HepG2 (cell line): ENCODE results near the gene IP6K1. TPM values are rescaled to one million over a fixed set of nuclear protein-coding genes. Genes with fewer than 3 reads are reported as not detected.
A peak's percentile ranks its signal among the peaks of the same experiment; 100 is the strongest.

Experiments used
- ATAC-seq: fragments of 200-7000 bp; cut with Tn5 transposase; 3 replicates; pipeline ENCODE4 v1.9.1; 2020; ENCODE audit warnings: mild to moderate bottlenecking, moderate library complexity
- BruUV-seq: library from RNA; stranded (reverse); fragments of 400-500 nt; replicated peaks from 2 replicates; lab custom pipeline; 2021; lab: Mats Ljungman, UMichigan
- CTCF ChIA-PET: fragments of 300-600 bp; formaldehyde crosslinking; extraction: SDS; loops from one replicate; lab custom pipeline; 2021; ENCODE audit warnings: low total read pairs, inconsistent platforms, low intra/inter-chr PET ratio; lab: Yijun Ruan, JAX
- POLR2A ChIA-PET: fragments of 350-600 bp; sonication (Branson Sonifier 250); formaldehyde crosslinking; loops from one replicate; lab custom pipeline; 2020; ENCODE audit warnings: antibody characterized with exemption, inconsistent platforms; lab: Yijun Ruan, JAX
- DNase-seq: peaks from one replicate; pipeline ENCODE4 v3.0.0-alpha.2; 2015; ENCODE audit warnings: low spot score
- FAIRE-seq: peaks from 3 replicates; lab custom pipeline; 2011; peaks lifted over from hg19 to GRCh38; lab: Jason Lieb, UNC
- H2AFZ ChIP-seq: one replicate; pipeline ENCODE4 v1.6.1; 2011; ENCODE audit warnings: low read length, inconsistent platforms
- H3K27ac ChIP-seq: fragments of 300-600 bp; 3 replicates; pipeline ENCODE4 v1.8.0; 2011; ENCODE audit warnings: mixed run types, mild to moderate bottlenecking, mixed read lengths, low read length, inconsistent platforms; ENCODE audit not compliant: insufficient read depth; ENCODE audit errors: extremely low read length
- H3K27me3 ChIP-seq, 2 experiments: fragments of 200-600 bp in 1 of 2; 2 replicates in 1 of 2; 3 replicates in 1 of 2; pipeline versions ENCODE4 v1.6.0 to v1.8.0; 2011; ENCODE audit warnings: low read length in 2 of 2, mild to moderate bottlenecking in 2 of 2, moderate library complexity in 2 of 2, inconsistent platforms in 1 of 2; ENCODE audit not compliant: insufficient read depth in 2 of 2, control insufficient read depth in 1 of 2
- H3K36me3 ChIP-seq, 2 experiments: fragments of 200-600 bp in 1 of 2; replicated peaks in 1 of 2; 2 replicates in 1 of 2; 3 replicates in 1 of 2; pipeline versions ENCODE4 v1.5.1 to v1.8.0; 2011; ENCODE audit warnings: low read length in 2 of 2, inconsistent platforms in 1 of 2; ENCODE audit not compliant: insufficient read depth in 2 of 2, control insufficient read depth in 1 of 2
- H3K4me1 ChIP-seq: 2 replicates; pipeline ENCODE4 v1.5.1; 2012; ENCODE audit warnings: low read length, inconsistent platforms; ENCODE audit not compliant: insufficient read depth
- H3K4me2 ChIP-seq: 2 replicates; pipeline ENCODE4 v1.6.0; 2011; ENCODE audit warnings: low read depth, low read length, inconsistent platforms
- H3K4me3 ChIP-seq, 3 experiments: fragments of 200-600 bp in 1 of 3; sonication (generic), shearing (Covaris generic) in 1 of 3; replicated peaks in 1 of 3; 2 replicates each; pipeline ENCODE4 v1.5.1; 2011 to 2016; ENCODE audit warnings: low read length in 3 of 3, inconsistent platforms in 2 of 3, low read depth in 2 of 3, mild to moderate bottlenecking in 2 of 3, control low read depth in 1 of 3, mixed read lengths in 1 of 3; ENCODE audit not compliant: insufficient read depth in 1 of 3
- H3K79me2 ChIP-seq: one replicate; pipeline ENCODE4 v1.6.1; 2011; ENCODE audit warnings: low read length, inconsistent platforms; ENCODE audit not compliant: insufficient read depth
- H3K9ac ChIP-seq: 2 replicates; pipeline ENCODE4 v1.6.0; 2011; ENCODE audit warnings: mild to moderate bottlenecking, low read depth, low read length, inconsistent platforms; ENCODE audit not compliant: insufficient read depth
- H3K9me3 ChIP-seq: 2 replicates; pipeline ENCODE4 v1.5.1; 2012; ENCODE audit warnings: mild to moderate bottlenecking, low read length
- H4K20me1 ChIP-seq: 2 replicates; pipeline ENCODE4 v1.6.0; 2011; ENCODE audit warnings: inconsistent platforms, mild to moderate bottlenecking, low read length, moderate library complexity; ENCODE audit not compliant: insufficient read depth
- ARNTL ChIP-seq: sonication (generic); formaldehyde crosslinking; IDR thresholded peaks from 2 replicates; pipeline ENCODE4 v1.4.0; 2020; ENCODE audit warnings: mild to moderate bottlenecking, missing genetic modification reagents
- ATF4 ChIP-seq, 2 experiments: fragments of 450-650 bp in 1 of 2; sonication (generic) in 1 of 2; formaldehyde crosslinking; IDR thresholded peaks; 2 replicates each; pipeline versions ENCODE4 v1.5.0 to v1.8.0; 2020 to 2022; ENCODE audit warnings: mild to moderate bottlenecking in 1 of 2, missing genetic modification reagents in 1 of 2
- CHD2 ChIP-seq: IDR thresholded peaks from 2 replicates; pipeline ENCODE4 v1.6.1; 2011; ENCODE audit warnings: low read depth, low read length, improper control_type of control experiment
- EZH2 ChIP-seq: conservative IDR thresholded peaks from 2 replicates; pipeline ENCODE4 v1.6.1; 2012; ENCODE audit warnings: mild to moderate bottlenecking, low read depth, low read length, moderate library complexity
- FOXA3 ChIP-seq: IDR thresholded peaks from 2 replicates; pipeline ENCODE4 v1.6.1; 2016; ENCODE audit warnings: missing genetic modification reagents, missing compliant biosample characterization
- ISX ChIP-seq: sonication (generic); formaldehyde crosslinking; conservative IDR thresholded peaks from 2 replicates; pipeline ENCODE4 v1.5.0; 2020; ENCODE audit warnings: missing genetic modification reagents
- MATR3 ChIP-seq: sonication (generic); formaldehyde crosslinking; IDR thresholded peaks from 2 replicates; pipeline ENCODE4 v1.4.0; 2020; ENCODE audit warnings: missing genetic modification reagents
- SRF ChIP-seq: IDR thresholded peaks from 2 replicates; pipeline ENCODE4 v1.6.1; 2011; ENCODE audit warnings: mild to moderate bottlenecking, low read depth, low read length, moderate library complexity
- TERF1 ChIP-seq: sonication (generic); formaldehyde crosslinking; IDR thresholded peaks from 2 replicates; pipeline ENCODE4 v1.8.0; 2022; ENCODE audit warnings: mild to moderate bottlenecking, missing genetic modification reagents, moderate library complexity
- ZNF207 ChIP-seq: fragments of 450-650 bp; IDR thresholded peaks from 2 replicates; pipeline ENCODE4 v1.6.1; 2016; ENCODE audit warnings: antibody characterized with exemption, borderline replicate concordance
- ZNF260 ChIP-seq: sonication (generic); formaldehyde crosslinking; IDR thresholded peaks from 2 replicates; pipeline ENCODE4 v1.4.0; 2020; ENCODE audit warnings: missing genetic modification reagents, low read depth, mild to moderate bottlenecking, borderline replicate concordance
- ZNF367 ChIP-seq: sonication (generic); formaldehyde crosslinking; IDR thresholded peaks from 2 replicates; pipeline ENCODE4 v1.4.0; 2020; ENCODE audit warnings: missing genetic modification reagents, borderline replicate concordance
- ZNF572 ChIP-seq: sonication (generic); formaldehyde crosslinking; IDR thresholded peaks from 2 replicates; pipeline ENCODE4 v1.5.1; 2020; ENCODE audit warnings: mild to moderate bottlenecking, missing genetic modification reagents
- ZNF616 ChIP-seq: sonication (generic); formaldehyde crosslinking; IDR thresholded peaks from 2 replicates; pipeline ENCODE4 v1.5.0; 2020; ENCODE audit warnings: low read depth, mild to moderate bottlenecking, missing genetic modification reagents
- ZSCAN12 ChIP-seq: sonication (generic); formaldehyde crosslinking; IDR thresholded peaks from 2 replicates; pipeline ENCODE4 v1.9.0; 2021; ENCODE audit warnings: mild to moderate bottlenecking, missing genetic modification reagents
- WGBS: methylation state at CpG from one replicate; pipeline ENCODE4 v1.1.6; 2017; ENCODE audit warnings: low lambda C conversion rate; 5-methylcytosine and 5-hydroxymethylcytosine counted together
- in situ Hi-C: cut with HindIII; loops from 2 replicates; pipeline ENCODE4 v1.10.0; 2017; ENCODE audit warnings: low pct_unique_long_range_greater_than_20kb; ENCODE audit not compliant: extremely low pct_ligation_motif_present
- intact Hi-C: fragments of 100-400 bp; cut with micrococcal nuclease; formaldehyde crosslinking; loops from one replicate; pipeline ENCODE4 v1.10.0; 2022; ENCODE audit not compliant: unreplicated experiment
- polyA plus RNA-seq, 8 experiments: library from polyadenylated mRNA; depleted of rRNA in 3 of 8; stranded (reverse) in 7 of 8; unstranded in 1 of 8; fragments of >200 nt; fragmentation: Illumina TruSeq in 4 of 8; extraction: Trizol in 4 of 8; gene quantifications; 2 replicates each; pipeline versions ENCODE4 v1.2.1 to v1.2.3, GENCODE V29; 2011 to 2016; ENCODE audit warnings: low read depth in 4 of 8, missing spikeins in 1 of 8, mixed read lengths in 1 of 8; ENCODE audit not compliant: insufficient read depth in 1 of 8
- total RNA-seq, 5 experiments: library from RNA; depleted of rRNA; stranded (reverse); fragments of >200 nt; fragmentation: Illumina TruSeq; extraction: Trizol; gene quantifications; 2 replicates each; pipeline ENCODE4 v1.2.3, GENCODE V29; 2016; ENCODE audit warnings: low read depth in 1 of 5
- TF ChIP-seq, protein P1 (sequence below), 2 experiments: sonication (generic) in 1 of 2; formaldehyde crosslinking in 1 of 2; IDR thresholded peaks; 2 replicates each; pipeline versions ENCODE4 v1.4.0 to v1.6.1; 2018 to 2020; ENCODE audit warnings: missing genetic modification reagents in 2 of 2, borderline replicate concordance in 1 of 2, low read depth in 1 of 2, mild to moderate bottlenecking in 1 of 2, missing biosample characterization in 1 of 2
- TF ChIP-seq, protein P2 (sequence below): IDR thresholded peaks from 2 replicates; pipeline ENCODE4 v1.6.1; 2016

IP6K1 gene
- total and polyA plus RNA-seq, 2 of the 13 experiments (the other 11 are each of a cell fraction or from before 2014, with no cell fraction given), result 17.7 to 29.7 TPM

DNA sequence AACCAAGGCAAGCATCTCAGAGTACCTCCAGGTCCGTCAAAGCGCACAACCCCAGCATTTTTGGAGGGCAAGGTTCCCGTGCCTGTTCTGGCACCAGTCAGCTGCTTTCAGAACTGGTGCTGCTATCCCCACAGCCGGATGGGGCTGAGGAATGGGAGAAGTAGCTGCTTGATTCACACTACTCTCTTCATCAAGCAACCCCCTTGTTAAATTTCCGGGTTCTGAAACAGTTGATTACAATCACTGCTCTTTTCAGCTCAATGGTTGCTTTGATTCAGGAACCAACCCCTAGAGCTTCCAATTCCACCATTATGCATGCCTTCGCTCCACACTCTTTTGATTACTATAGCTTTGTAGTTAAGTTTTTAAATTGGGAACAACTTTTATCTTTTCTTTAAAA, 39.7 kb upstream of the IP6K1 start:
- intact Hi-C loops, result no loop called here
- Histone ChIP-seq H3K27ac (no peak overlapping the region), H3K4me1 (no peaks in the 10 kb centered on the region), H3K4me3 (no peak overlapping the region), H3K4me2 (no peak overlapping the region)
- no peak for ATAC-seq
- no peak for DNase-seq
- no peak for FAIRE-seq
- no peak for TF ChIP-seq ZNF260 (CRISPR knock-in tag)
- no peak for TF ChIP-seq ZNF616 (CRISPR knock-in tag)
- TF ChIP-seq, protein P1, sequence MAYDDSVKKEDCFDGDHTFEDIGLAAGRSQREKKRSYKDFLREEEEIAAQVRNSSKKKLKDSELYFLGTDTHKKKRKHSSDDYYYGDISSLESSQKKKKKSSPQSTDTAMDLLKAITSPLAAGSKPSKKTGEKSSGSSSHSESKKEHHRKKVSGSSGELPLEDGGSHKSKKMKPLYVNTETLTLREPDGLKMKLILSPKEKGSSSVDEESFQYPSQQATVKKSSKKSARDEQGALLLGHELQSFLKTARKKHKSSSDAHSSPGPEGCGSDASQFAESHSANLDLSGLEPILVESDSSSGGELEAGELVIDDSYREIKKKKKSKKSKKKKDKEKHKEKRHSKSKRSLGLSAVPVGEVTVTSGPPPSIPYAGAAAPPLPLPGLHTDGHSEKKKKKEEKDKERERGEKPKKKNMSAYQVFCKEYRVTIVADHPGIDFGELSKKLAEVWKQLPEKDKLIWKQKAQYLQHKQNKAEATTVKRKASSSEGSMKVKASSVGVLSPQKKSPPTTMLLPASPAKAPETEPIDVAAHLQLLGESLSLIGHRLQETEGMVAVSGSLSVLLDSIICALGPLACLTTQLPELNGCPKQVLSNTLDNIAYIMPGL (CRISPR knock-in tag; IDR thresholded peaks at IDR 0.05; ENCODE audit: borderline replicate concordance in 1 of 2, low read depth in 1 of 2), result no peak
- no peak for TF ChIP-seq SRF
- TF ChIP-seq CHD2, result no peak
- no peak for TF ChIP-seq MATR3 (CRISPR knock-in tag)
- TF ChIP-seq ZNF367 (CRISPR knock-in tag), result no peak
- TF ChIP-seq ISX (CRISPR knock-in tag), result no peak
- no peak for TF ChIP-seq ARNTL (CRISPR knock-in tag)
- TF ChIP-seq ATF4 (CRISPR knock-in tag; IDR thresholded peaks at IDR 0.05), result no peak
- TF ChIP-seq FOXA3 (CRISPR knock-in tag), result no peak
- no peak for TF ChIP-seq ZNF572 (CRISPR knock-in tag)
- TF ChIP-seq TERF1 (CRISPR knock-in tag), result no peak
- TF ChIP-seq EZH2, result no peak
- no peak for TF ChIP-seq ZNF207
- TF ChIP-seq, protein P2, sequence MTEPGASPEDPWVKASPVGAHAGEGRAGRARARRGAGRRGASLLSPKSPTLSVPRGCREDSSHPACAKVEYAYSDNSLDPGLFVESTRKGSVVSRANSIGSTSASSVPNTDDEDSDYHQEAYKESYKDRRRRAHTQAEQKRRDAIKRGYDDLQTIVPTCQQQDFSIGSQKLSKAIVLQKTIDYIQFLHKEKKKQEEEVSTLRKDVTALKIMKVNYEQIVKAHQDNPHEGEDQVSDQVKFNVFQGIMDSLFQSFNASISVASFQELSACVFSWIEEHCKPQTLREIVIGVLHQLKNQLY (CRISPR knock-in tag), result no peak
- TF ChIP-seq ZSCAN12 (CRISPR knock-in tag), result no peak
- TF ChIP-seq, all 625 proteins: peak for 0
- no peaks in the 10 kb centered on the region for H3K27me3 ChIP-seq
- no peaks in the 10 kb centered on the region for H3K9me3 ChIP-seq
- no peaks in the 10 kb centered on the region for H3K79me2 ChIP-seq
- POLR2A ChIA-PET, result no interaction called here
- no peaks in the 10 kb centered on the region for H4K20me1 ChIP-seq
- CTCF ChIA-PET, result no interaction called here
- 91% methylated on average over 6 of the region's 6 CpGs for WGBS
- BruUV-seq, result TSS peak; percentile 54
- H3K36me3 ChIP-seq, result peaks cover 12 to 30% of the 10 kb centered on the region in 2 experiments
- no peak overlapping the region for H2AFZ ChIP-seq
- H3K9ac ChIP-seq, result no peak overlapping the region
- in situ Hi-C loops, result no loop called here
